IMR-90 (cell line): ENCODE data around the gene NAT14.
A peak's percentile ranks its signal among the peaks of the same experiment; 100 is the strongest.

ENCODE experiments used
- CEBPB ChIP-seq: IDR thresholded peaks from 2 replicates; pipeline ENCODE4 v1.6.1; 2012; ENCODE audit warnings: low read depth, low read length, improper control_type of control experiment
- CHD1 ChIP-seq: IDR thresholded peaks from 2 replicates; pipeline ENCODE4 v1.6.1; 2012; ENCODE audit warnings: low read depth, low read length, improper control_type of control experiment
- CTCF ChIP-seq: conservative IDR thresholded peaks from 2 replicates; pipeline ENCODE4 v1.5.1; 2012; ENCODE audit warnings: mild to moderate bottlenecking, low read depth, low read length, improper control_type of control experiment
- NFE2L2 ChIP-seq: fragments of 150-350 bp; IDR thresholded peaks from 2 replicates; pipeline ENCODE4 v1.6.1; 2016; ENCODE audit warnings: low read depth, mild to moderate bottlenecking, low read length
- POLR2A ChIP-seq: IDR thresholded peaks from 2 replicates; pipeline ENCODE4 v1.6.1; 2012; ENCODE audit warnings: mild to moderate bottlenecking, low read depth, low read length

DNA sequence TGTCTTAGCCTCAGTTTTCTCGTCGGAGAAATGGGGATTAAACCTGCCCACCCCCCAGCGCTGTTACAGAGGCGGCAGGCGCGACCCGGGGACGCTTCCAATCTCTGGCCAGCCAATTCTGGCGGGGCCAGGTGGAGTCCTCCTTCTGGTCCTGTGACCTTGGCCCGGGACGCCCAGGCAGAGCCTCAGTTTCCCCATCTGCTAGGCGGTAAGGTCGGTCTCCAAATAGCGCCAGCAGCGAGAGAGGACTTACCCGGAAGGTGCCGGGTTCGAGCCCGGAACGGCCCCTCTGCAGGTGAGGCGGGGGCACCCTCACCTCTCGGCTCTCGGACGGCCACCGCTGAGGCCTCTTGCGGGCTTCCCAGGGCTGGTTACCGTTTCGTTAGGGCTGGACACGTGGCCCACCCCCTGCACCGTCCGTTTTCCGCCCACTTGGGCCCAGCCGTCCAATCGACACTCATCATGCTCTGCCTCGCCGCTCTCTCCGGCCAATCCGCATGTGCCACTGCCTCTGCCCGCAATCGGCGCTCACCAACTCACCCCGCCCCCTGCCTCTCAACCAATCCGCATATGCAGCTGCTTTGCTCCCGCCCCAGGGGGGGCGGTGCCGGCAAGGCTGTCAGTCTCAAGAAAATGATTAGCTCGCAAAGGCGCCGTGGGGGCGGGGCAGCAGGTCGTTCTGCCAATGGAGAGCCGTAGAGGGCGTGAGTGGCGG lies 23.6 kb upstream of the NAT14 start, which contains the start of gene ISOC2:
- no peak for TF ChIP-seq CTCF
- 0 out of 2 replicates have a peak, but pooled peaks have one; percentile 0 for TF ChIP-seq CEBPB
- no peak for TF ChIP-seq NFE2L2
- no peak for TF ChIP-seq CHD1
- TF ChIP-seq POLR2A, result peak; percentile 90
